22Rv1 (cell line): ENCODE data around the gene HSPA14.

Experiments used
- CTCF ChIP-seq: fragments of 450-650 bp; IDR thresholded peaks from 2 replicates; pipeline ENCODE4 v1.5.1; 2017; ENCODE audit warnings: mild to moderate bottlenecking
- ZFX ChIP-seq: fragments of 450-650 bp; IDR thresholded peaks from 2 replicates; pipeline ENCODE4 v1.6.1; 2017; ENCODE audit warnings: antibody characterized with exemption, borderline replicate concordance

- TF ChIP-seq CTCF (no peak), ZFX (no peak)
Measured at GRCh38 chr10:14858338-14858960, 20.3 kb downstream of the HSPA14 start.
